ENCODE results near the gene LLPH.

The LLPH gene

DNA sequence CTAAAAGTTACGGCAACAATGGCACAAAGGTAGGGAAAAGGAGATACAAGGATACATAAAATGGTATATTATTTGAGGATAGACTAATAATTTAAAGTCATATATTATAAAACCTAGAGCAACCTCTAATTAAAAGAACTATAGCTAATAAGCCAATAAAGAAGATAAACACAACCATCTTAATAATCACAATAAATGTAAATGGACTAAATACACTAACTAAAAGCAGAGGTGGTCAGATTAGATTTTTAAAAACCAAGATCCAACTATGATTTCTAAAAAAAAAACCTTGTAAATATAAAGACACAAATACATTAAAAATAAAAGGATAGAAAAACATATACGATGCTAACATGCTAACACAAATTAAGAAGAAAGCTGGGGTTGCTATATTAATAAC, 10.7 kb upstream of the LLPH start:
- no peak for DNase-seq

DNA sequence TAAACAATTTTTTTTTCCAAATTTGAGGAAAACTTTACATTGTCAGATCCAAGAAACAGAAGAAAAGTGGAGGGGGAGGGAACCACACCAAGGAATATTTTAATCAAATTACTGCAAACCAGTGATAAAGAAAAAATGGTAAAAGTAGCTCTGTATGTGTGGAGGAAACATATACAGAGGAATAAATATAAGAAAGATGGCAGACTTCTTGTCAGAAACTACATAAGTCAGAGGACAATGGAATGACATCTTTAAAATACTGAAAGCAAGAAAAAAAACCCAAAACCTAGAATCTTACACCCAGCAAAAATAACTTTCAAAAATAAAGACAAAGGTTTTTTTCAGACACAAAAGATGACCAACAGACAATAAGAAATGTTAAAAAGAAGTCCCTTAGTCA, 10.2 kb upstream of the LLPH start:
- DNase-seq: no peak

DNA sequence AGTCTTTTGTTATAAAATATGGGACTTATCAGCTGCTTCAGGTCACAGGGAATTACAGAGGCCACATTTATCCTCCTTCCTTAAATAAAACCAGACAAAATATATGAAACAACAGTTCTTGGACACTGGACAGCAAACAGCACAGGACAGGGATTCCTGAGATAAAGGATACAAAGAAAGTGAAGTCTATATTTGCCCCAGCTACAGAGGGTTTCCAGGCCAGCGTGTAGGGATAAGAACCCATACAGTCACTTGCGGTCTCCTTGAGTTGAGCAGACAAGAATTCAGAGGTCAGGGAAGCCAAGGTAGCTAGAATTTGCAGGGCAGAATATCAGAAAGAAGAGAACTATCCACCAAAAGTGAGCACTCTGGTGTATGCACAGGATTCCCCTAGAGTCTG, 8.8 kb upstream of the LLPH start:
- DNase-seq: no peak

DNA sequence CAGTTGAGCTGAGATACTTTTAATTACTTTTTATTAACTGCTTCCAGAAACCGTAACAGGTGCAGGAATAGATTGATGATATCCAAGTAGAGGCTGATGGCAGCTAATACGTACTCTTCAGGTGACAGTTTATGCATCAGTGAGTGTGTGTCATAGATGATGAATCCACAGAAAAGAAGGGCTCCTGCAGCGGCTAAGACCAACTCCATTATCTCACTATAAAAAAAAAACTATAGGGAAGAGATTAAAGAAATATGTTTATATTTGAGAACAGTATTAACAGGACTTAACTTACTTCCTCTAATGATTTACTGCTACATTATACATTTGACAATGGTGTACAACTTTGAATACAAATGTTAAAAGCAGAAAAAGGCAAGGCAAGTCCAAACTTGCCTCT, 7.4 kb upstream of the LLPH start:
- no peak for DNase-seq

- no peak for DNase-seq
These were observed 1.9 kb upstream of the LLPH start for GRCh38 chr12:66132408-66132807.

DNA sequence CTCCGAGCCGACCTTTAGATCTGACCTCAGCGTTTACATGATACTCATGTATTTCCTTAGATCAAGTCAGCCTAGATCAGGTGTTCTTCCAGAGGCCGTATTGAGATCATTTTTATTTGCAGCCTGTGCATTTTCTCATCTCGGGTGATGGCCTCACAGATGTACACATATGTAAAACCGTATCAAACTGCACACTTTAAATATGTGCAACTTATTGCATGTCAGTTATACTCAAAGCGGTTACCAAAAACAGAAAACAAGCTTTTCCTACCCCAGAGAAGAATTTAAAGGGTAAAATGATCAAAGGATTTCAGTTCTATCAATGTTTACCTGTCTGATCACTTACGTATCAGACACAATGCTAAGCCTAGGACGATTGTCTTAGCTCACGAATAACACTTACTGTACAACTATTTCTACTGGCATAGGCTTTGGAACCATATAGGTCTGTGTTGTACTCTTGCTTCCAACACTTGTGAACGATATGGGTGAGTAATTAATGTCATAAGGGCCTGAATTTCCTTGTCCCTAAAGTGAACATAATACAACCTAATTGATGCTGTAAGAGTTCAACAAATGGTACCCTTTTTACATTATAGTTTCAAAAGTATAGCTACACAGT, 628 bp upstream of the LLPH start:
- DNase-seq: no peak

DNA sequence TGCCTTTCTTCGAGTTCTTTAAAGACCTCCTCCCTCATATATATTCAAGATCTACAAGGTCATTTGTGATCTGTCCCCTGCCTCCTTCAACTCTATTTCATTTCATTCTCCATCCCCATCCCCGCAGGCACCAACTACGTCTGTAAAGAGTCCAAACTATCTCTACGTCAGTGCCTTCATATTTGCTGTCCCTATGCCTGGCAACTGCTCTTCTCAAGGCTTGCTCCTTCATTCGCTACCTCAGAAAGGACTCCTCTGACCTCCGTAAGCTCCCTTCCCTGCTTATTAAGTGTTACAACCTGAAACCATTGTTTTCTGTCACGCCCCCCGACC, 650 bp downstream of the LLPH start:
- no peak for DNase-seq

GRCh38 chr12:66127650-66128049, 2.9 kb downstream of the LLPH start:
- no peak for DNase-seq

- DNase-seq: no peak
These were observed 10.1 kb downstream of the LLPH start for GRCh38 chr12:66120477-66120876.

DNA sequence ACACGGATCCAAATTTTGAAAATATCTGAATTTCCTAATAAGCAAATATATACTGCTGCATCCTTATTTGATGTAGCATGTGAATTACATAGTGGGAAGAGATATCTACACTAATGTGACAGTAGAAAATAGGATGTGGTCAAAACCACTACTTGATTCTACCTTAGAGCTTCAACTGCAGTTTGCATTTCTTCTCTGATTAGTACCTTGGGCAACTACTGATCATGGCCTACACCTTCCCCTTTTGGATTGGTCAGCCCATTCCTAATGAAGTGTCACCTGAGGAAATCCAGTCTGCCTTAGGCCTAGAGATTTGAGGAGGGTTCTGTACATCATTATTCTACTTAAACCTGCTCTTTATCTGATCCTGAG, 10.7 kb downstream of the LLPH start:
- DNase-seq: no peak

GRCh38 chr12:66119229-66119869, 11.2 kb downstream of the LLPH start:
- DNase-seq: no peak

DNA sequence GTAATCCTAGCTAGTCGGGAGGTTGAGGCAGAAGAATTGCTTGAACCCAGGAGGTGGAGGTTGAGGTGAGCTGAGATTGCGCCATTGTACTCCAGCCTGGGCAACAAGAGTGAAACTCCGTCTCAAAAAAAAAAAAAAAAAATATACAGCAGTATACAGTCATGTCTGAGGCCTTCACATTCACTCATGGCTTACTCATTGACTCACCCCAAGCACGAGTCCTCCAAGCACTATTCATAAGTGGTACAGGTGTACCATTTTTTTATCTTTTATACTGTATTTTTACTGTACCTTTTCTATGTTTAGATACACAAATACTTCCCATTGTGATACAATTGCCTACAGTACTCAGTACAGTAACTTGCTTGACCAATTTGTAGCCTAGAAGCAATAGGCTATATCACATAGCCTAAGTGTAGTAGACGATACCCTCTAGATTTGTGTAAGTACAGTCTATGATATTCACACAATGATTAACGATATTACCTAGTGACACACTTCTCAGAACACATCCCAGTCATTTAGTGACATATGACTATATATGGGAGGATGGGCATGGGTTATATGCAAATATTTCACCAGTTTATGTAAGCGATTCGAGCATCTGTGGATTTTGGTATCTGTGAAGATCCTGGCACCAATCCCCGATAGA, 12.2 kb downstream of the LLPH start:
- DNase-seq: no peak

GRCh38 chr12:66117242-66117641, 13.3 kb downstream of the LLPH start:
- no peak for DNase-seq

GRCh38 chr12:66115071-66115600, 15.4 kb downstream of the LLPH start:
- no peak for DNase-seq

DNA sequence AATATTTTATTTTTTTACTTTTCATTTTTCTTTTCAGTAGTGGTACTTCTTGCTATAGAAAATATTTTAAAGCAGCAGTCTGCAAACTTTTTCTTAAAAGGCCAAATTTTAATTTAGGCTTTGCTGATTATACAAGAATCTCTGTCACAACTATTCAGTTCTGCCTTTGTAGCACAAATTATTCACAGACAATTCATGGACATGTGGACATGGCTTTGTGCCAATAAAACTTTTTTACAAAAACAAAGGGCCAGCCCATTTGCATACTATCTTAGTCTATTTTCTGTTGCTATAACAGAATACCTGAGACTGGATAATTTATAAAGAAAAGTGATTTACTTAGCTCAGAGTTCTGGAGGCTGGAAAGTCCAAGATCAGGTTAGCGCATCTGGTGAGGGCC, 17.1 kb downstream of the LLPH start:
- DNase-seq: no peak

- no peak for DNase-seq
These were observed 18.9 kb downstream of the LLPH start for GRCh38 chr12:66111605-66112004.

- DNase-seq: no peak
These were observed 21.5 kb downstream of the LLPH start for GRCh38 chr12:66109056-66109455.

GRCh38 chr12:66108386-66108785, 22.2 kb downstream of the LLPH start:
- no peak for DNase-seq

GRCh38 chr12:66107451-66107915, 23.1 kb downstream of the LLPH start:
- peak; percentile 83 for DNase-seq

GRCh38 chr12:66103016-66103913, 27.3 kb downstream of the LLPH start:
- no peak for DNase-seq

GRCh38 chr12:66092559-66093269, 37.8 kb downstream of the LLPH start:
- DNase-seq: no peak

GRCh38 chr12:66090157-66090556, 40.4 kb downstream of the LLPH start:
- DNase-seq: no peak

Data from NCI-H1436 (cell line).